ENCODE results near the gene SLC36A4. TPM values are rescaled to one million over a fixed set of nuclear protein-coding genes. Genes with fewer than 3 reads are reported as not detected.
"Not testable (repeated sequence)": the region's sequence is repeated elsewhere in the genome, so short reads cannot be mapped to it uniquely, and the experiment has no call there.

The SLC36A4 gene
- total RNA-seq, 1 experiment from 2014 or later: 6.3 TPM

DNA sequence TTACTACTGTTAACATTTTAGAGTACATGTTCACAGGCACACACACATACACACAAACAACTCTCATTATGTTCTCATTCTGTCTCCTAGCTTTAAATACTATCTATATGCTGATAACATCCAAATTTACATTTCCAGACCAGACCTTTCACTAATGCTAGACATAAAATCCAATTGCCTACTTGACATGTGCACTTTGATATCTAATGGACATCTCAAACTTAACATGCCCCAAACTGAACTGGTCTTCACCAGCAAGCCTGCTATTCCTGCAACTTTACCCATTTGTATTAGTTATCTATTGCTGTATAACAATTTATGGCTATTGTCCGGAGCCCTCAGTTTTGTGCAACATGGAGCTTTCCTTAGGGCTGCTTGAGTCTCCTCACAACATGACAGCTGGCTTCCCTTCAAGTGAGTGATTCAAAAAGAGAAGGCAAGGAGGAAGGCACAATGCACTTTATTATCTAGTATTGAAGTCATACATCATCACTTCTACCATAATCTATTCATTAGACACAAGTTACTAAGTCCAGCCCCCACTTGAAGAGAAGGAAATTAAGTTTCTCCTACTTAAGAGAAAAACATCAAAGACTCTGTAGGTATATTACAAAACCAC, 3.0 kb downstream of the SLC36A4 start:
- no peak for DNase-seq (ENCODE audit: low read depth)

DNA sequence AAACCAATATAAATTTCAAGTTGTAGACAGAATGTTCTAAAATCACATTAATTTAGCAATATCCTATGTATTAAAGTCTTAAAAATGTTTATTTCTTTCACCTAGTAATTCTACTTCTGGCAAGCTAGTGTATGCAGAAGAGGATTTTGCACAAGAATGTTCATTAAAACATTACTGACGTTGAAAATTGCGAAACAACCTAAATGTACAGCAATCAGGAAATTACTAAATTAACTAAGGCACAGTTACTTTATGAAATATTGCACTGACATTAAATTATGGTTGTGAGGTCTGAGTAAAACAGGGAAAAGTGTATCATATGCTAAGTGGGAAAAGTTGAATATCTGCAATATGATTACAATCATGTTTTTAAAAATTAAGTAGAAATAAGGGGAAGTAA, 4.1 kb downstream of the SLC36A4 start:
- DNase-seq (ENCODE audit: low read depth): no peak

DNA sequence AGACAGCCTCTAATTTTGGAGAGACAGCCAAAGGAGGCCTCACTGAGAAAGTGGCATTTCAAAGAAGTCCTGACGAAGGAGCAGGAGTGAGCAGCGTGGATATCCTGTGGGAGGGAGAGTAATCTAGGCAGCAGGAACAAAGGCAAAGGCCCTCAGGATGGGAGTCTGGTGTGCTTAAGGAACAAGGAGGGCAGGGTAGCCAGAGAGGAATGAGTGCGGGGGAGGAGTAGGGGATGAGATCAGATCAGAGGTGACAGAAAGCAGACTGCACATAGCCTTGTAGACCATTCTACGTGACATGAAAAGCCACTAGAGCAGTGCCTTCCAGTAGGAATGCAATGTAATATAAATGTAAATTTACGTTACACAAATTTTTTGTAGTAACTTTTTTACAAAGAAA, 5.6 kb downstream of the SLC36A4 start:
- no peak for DNase-seq (ENCODE audit: low read depth)

DNA sequence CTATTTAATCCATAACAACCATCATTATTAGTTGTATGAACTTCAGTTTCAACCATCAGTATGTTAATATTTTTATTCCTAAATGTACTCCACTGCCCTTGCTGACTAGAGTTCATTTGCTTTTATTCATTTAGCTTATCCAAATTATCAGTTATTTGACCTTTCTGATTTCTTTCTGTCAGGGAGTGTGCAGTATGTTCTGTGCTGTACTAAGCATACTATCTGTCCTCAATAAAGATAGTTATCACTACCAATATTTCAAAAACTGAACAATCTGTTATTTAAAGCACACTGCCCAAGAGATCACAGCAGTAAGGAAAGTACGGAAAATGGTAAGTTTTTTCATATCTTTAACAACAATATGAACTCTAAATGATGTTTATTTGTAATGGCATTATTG, 8.3 kb downstream of the SLC36A4 start:
- no peak for DNase-seq (ENCODE audit: low read depth)

DNA sequence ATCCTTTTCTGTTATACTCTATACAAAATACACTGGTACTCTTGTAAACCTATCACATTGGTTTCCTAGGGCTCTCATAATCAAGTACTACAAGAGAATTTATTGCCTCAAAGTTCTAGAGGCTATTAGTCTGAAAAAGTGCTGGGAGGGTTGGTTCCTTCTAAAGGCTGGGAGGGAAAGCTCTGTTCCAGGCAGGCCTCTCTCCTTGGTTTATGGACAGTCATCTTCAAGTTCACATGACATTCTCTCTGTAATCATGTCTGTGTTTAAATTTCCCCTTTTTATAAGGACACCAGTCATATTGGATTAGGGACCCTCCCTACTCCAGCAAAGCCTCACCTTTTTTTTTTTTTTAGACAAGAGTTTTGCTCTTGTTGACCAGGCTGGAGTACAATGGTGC, 9.1 kb downstream of the SLC36A4 start:
- DNase-seq (ENCODE audit: low read depth): no peak

DNA sequence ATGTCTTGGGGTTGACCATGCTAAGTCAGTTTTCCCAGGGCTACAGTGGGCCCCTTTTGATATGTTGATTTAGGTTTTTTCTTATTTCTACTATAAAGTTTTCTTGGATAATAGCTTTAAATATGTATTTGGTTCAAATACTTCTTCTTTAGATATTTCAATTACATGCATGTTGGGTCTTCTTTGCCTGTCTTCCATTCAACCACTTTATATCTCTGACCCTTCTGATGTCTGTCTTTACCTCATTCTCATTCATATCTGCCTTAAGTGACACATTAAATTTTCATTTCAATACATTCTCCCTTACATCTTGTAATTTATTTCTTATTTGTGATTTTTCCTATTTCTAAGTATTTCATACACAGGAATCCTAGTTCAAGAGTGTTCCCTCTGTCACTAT, 10.5 kb downstream of the SLC36A4 start:
- DNase-seq (ENCODE audit: low read depth): no peak

DNA sequence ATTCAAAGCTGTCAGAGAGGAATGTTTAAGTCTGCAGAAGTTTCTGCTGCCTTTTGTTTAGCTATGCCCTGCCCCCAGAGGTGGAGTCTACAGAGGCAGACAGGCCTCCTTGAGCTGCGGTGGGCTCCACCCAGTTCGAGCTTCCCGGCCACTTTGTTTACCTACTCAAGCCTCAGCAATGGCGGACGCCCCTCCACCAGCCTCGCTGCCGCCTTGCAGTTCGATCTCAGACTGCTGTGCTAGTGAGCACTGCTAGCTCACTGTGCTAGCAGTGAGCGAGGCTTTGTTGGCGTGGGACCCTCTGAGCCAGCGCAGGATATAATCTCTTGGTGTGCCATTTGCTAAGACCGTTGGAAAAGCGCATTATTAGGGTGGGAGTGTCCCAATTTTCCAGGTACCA, 19.9 kb downstream of the SLC36A4 start:
- not testable (repeated sequence) for DNase-seq (ENCODE audit: low read depth)

DNA sequence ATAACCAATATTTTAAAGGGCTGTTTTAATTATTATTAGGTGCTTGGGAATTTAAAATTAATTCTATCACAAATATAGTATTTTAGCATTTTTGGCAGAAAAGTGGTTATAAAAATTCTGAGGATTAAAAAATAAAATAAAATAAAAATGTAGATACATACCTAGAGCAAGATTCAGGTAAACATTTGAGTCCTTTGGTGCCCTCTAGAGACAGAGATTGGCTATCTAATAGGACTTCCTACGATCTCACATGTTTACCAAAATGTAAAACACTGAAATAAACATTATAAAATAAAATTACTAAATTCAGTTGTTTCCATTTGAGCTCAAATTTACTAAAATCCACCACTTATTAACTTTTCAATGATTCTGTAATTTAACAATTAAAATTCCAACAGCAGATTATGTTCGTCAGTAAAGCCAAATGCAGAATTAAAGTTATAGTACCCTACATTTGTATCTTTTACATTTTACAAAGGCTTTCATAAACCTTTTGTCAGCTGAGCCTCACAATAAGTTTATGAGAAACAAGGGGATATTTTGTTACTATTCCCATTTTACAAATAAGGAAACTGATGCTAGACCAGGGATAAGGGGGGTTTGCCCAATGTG, 27.7 kb downstream of the SLC36A4 start:
- DNase-seq (ENCODE audit: low read depth): peak; percentile 2

DNA sequence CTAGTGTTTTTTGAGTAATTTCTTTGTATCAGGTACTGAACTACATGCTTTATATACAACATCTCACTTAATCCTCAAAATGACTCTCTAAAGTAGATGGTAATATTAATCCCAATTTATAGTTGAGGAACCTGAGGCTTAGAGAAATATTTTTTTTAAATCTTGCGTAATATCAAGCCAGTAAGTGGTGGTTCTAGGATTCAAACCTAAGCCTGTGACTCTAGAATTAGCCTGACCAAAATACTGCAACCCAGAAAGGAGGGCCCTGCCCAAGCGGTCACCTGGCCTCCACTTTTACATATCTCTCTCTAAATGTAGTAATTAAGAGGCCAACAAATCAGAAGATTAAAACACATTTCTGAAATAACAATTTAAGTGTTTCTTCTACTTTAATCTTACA, 28.6 kb downstream of the SLC36A4 start:
- DNase-seq (ENCODE audit: low read depth): no peak

DNA sequence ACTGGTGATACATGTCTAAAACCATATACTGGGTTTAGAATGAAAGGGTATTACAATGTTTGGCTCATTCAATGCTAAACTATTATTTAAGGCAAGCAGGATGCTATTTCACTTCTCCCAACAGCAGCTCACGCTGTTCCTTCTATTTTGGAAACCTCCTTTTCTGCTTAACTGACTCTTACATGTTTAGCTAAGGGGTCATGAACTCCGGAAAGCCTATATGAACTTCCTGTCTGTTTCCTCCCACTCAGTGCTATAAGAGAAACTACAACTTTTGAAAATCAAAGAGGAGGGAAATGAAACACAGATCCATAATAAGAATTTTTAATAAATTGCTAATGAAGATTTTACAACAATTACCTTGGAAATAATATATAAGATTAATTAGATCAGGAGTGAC, 30.9 kb downstream of the SLC36A4 start:
- DNase-seq (ENCODE audit: low read depth): no peak

DNA sequence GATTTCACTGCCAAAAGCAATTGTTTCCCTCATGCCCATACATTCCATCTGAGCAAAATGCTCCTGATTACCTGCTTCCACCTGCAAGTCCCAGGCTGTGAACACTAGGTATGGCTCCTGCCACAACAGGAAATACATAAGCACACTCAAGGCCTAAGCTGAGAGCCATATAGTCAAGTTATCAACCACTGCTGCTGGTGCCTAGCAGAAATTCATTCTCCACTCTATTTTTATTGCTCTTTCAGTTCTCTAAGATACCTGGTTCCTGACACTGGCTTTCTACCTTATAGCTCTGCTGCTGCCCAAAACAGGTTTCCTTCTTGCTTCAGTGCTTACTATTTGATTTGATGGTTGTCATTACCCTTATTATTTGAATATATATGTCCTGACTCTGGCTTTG, 31.6 kb downstream of the SLC36A4 start:
- DNase-seq (ENCODE audit: low read depth): no peak

DNA sequence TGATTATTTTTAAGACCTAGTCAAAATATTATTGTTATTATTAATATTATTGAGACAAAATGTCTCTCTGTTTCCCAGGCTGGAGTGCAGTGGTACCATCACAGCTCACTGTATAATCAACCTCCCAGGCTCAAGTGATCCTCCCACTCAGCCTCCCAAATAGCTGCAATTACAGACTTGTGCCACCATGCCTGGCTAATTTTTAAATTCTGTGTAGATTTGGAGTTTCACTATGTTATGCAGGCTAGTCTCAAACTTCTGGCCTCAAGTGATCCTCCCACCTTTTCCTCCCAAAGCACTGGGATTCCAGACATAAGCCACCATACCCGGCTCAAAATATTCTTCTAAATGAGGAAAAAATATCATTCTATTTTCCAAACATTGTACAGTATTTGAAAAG, 37.0 kb downstream of the SLC36A4 start:
- DNase-seq (ENCODE audit: low read depth): no peak

DNA sequence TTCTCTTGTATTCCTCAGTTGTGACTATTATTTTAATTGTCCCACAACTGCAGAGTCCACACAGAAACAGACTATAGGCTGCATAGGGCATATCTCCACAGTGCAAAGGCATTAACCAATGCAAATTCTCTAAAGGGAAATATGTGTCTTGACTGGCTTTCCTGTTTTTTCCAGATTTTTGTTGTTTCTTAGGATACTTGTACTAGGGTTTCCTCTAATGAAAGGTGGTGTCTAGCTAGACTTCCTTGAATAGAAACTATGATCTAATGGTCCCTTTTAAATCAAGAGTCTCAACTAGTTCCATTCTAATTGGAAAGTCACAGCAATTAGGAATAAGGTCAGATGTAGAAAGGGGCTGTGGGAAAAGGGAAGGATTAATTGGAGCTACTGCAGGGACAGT, 37.6 kb downstream of the SLC36A4 start:
- DNase-seq (ENCODE audit: low read depth): no peak

DNA sequence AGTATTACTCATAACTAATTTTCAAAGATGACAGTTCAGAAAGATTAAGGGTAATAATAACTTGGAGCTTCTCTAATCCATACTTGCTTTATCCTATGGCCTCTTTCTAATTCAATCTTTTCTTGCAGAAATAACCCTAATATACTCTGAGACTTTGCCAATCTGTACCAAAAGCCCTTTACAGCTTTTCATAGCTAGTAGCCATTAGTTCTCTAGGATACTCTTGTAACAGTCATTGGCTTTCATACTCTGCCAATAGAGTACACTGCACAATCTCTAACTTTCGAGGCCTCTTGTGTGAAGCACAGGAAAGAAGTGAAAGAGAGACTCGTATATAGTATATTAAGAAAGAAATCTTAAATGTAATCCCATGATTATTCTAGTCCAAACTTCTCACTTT, 38.1 kb downstream of the SLC36A4 start:
- DNase-seq (ENCODE audit: low read depth): no peak

DNA sequence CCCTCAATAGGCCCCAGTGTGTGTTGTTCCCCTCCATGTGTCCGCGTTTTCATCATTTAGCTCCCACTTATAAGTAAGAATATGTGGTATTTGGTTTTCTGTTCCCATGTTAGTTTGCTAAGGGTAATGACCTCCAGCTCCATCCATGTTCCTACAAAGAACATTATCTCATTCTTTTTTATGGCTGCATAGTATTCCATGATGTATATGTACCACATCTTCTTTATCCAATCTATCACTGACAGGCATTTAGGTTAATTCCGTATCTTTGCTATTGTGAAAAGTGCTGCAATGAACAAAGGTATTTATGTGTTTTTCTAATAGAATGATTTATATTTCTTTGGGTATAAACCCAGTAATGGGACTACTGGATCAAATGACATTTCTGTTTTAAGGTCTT, 42.1 kb downstream of the SLC36A4 start:
- no peak for DNase-seq (ENCODE audit: low read depth)

DNA sequence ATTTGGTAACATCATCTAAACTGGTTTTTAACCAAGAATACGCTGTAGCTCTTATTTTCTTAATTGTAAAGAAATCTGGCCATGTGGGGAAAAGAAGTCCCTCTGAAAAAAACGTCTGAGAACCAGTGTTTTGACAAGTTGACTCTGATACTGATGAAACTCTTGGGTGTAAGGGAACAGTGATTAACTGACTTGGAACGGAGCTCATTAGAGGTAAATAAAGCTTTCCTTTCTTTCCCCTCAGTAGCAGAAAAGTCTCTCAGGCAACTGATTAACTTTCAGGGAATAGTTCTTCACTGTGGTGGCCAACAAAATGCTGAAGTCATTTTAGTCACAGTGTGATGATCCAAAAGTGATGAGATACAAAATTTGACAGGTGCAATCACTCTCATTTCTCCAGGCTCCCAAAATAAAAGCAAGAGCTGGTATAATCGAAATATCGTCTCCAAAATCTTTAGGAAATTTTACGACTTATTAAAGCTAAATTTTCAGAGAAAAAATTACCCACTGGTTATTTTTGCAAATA, 52.3 kb downstream of the SLC36A4 start:
- no peak for DNase-seq (ENCODE audit: low read depth)

DNA sequence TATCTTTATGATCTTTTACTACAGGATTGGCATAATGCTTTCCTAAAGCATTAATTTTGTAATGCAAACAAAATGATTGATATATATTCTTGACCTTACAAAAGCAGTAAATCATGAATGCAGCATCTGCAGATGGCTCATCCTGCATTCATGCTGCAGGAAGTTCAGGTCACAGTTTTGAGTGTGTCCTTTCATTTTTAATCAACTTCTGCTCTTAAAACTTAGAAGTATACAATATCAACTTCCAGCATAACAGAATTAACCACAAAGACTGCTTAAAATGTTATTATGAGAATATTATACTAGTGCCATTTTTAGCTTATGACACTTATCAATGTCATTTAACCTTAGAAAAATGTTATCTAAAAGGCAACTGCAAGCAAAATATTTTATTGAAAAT, 54.0 kb downstream of the SLC36A4 start:
- no peak for DNase-seq (ENCODE audit: low read depth)

DNA sequence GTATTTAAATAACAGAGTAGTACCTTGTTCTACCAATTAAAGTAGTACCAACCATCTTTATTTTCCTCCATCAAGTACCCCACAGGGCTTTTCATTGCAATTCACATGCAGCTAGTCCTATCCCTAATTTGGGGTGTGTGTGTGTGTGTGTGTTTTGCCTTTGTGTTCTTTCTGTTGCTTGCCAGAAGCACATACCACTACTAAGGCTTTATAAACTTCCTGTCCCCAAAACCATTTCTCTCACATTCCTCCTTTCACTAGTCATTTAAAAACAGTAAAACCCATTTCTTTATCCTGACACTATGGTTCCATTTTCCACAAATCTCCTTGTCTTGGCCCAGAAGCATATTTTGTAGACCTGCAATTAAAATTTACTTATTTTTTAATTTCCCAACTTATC, 54.6 kb downstream of the SLC36A4 start:
- DNase-seq (ENCODE audit: low read depth): no peak

DNA sequence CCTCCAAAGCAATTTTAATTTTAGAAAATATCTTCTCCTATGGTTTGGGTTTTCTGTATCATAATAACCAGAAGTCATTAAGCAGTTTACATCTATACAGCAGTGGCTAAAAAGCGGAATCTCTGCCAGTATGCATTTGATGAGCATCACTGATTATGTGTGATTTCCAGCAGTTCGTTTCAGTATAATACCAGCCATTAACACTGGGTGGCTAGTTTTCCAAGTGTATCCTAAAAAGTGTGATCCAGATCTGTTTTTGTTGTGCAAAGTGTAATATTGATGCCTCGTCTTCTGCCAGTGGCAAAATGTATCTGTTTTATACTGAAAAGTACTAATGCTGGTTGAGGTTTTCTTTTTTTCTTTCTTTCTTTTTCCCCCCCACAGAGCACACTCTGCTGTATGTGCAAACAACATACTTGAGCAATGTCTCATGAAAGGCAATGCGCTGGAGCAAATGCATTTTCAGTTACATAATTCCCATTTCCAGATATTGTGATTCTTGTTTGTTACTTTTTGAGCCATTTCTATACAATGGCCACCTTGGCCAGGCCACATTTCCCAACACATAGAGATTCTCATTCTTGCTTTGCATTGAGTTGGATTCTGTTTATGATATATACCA, 64.2 kb downstream of the SLC36A4 start:
- no peak for DNase-seq (ENCODE audit: low read depth)

DNA sequence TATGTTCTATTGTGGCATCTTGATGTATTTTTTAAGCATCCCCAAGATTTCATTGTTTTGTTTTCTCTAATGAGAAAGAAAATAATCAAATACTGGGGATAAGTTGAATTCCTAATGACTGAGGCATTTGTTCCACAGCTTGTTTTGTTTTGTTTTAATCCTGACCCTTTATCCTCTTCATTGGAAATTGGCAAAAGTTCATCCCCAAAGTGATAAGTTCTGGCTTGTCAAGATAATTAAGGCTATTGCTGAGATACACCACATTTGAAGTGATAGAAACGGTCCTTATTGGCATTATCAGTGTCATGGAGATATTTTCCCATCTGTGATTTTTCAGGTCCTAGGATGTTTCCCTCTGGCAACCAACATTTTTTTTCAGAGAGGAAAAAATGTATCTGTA, 65.0 kb downstream of the SLC36A4 start:
- no peak for DNase-seq (ENCODE audit: low read depth)

DNA sequence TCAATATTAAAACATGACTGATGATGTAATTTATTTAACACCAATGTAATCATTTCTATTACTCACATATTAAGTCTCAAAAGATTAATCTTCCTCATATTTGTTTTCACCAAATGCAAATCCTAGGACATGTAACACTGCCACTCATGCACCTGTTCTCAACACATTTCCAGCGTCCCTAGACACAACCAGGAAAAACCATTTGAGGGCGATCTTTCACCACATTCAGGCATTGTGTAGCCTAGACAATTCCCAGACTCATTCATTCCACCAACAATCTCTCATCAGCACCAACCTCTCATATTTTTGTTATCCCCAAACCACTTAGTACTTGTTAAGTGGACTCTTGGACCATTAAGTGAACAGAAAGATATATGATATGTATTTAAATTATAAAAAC, 66.1 kb downstream of the SLC36A4 start:
- DNase-seq (ENCODE audit: low read depth): no peak

DNA sequence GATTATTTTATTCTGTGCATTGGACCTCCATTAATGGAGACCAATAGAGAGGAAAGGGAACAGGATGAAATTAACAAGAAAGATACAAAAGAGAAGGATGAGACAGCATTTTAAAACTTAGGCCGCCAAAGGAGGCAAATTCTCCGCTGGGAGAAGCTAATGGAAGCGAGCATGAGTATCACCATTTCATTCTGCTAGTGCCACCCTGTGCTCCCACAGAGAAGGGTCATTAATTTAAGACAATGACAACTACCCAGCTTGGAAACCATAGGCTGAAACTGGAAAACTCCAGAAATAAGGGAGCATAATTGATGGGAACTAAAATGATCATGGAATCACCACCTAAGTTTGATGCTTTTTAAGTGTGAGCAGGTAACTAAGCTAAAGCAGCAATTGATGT, 69.2 kb downstream of the SLC36A4 start:
- DNase-seq (ENCODE audit: low read depth): no peak

DNA sequence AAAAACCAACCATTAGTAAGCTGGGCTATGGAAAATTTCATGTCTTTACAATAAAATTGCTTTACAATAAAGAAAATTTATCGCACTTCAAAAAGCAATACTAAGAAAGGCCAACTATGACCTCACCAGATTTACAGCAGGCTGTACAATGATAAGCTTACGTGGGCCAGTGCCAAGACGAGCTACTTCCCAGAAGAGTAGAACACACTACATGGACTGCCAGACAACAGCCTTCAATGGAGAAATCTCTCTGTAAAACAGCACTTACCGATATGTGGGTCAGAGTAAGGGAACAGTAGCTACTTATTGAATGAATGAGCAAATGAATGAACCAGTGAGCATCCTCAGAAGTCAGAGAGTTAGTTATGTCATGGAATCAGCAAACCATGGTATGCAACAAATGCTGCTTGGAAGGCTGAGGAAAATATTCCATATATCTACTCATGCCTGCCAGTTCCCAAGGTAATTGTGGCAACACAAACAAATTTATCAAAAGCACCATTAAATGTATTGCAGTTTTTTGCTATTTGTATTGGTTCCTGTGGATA, 74.4 kb downstream of the SLC36A4 start:
- no peak for DNase-seq (ENCODE audit: low read depth)
